ENCODE results near the gene LGR4. TPM values are rescaled to one million over a fixed set of nuclear protein-coding genes. Genes with fewer than 3 reads are reported as not detected.

The LGR4 gene
- total RNA-seq, 4 donors from 2014 or later: 9.4 to 57.9 (median 16.1) TPM

DNA sequence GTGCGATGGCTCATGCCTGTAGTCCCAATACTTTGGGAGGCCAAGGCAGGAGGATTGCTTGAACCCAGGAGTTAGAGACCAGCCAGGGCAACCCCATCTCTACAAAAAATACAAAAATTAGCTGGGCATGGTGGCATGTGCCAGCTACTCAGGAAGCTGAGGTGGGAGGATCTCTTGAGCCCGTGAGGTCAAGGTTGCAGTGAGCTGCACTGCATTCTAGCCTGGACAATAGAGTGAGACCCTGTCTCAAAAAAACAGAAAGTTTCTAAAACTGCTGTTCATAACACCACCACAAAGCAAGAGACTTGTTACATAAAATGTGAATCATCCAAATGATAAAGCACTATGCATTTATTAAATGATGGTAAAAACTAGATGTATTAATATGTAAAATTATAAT is 69.4 kb downstream of the LGR4 start:
- intact Hi-C loops (cut with DNase I; ENCODE audit: low total_unique reads): no loop called here
- Histone ChIP-seq H3K4me3 (no peak overlapping the region), H3K4me1 (no peaks in the 10 kb centered on the region), H3K27me3 (no peaks in the 10 kb centered on the region), H3K9me3 (no peaks in the 10 kb centered on the region), H3K27ac (no peak overlapping the region), H3K36me3 (no peaks in the 10 kb centered on the region)
- no peak for DNase-seq
- no peak for TF ChIP-seq POLR2A (IDR thresholded peaks at IDR 0.05)
- TF ChIP-seq, protein P1, sequence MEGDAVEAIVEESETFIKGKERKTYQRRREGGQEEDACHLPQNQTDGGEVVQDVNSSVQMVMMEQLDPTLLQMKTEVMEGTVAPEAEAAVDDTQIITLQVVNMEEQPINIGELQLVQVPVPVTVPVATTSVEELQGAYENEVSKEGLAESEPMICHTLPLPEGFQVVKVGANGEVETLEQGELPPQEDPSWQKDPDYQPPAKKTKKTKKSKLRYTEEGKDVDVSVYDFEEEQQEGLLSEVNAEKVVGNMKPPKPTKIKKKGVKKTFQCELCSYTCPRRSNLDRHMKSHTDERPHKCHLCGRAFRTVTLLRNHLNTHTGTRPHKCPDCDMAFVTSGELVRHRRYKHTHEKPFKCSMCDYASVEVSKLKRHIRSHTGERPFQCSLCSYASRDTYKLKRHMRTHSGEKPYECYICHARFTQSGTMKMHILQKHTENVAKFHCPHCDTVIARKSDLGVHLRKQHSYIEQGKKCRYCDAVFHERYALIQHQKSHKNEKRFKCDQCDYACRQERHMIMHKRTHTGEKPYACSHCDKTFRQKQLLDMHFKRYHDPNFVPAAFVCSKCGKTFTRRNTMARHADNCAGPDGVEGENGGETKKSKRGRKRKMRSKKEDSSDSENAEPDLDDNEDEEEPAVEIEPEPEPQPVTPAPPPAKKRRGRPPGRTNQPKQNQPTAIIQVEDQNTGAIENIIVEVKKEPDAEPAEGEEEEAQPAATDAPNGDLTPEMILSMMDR (IDR thresholded peaks at IDR 0.05): no peak

DNA sequence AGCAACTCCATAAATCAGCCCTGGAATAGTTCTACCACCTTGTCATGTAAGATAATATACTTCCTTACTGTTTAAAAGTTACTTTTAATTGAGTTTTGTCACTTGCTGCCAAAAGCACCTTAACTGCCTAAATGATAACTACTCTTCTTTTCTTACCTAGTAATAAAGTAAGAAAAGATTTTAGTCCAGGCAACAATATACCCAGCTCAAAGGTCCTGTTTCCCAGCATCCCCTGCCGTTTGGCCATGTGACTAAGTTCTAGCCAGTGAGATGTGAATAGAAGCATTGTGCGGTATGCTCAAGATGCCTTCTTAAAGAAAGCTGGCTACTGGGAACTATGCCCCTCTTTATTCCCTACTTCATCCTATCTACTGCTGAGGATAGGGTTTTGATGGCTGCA is 70.1 kb downstream of the LGR4 start:
- intact Hi-C loops (cut with DNase I; ENCODE audit: low total_unique reads): no loop called here
- H3K27ac ChIP-seq: no peak overlapping the region

DNA sequence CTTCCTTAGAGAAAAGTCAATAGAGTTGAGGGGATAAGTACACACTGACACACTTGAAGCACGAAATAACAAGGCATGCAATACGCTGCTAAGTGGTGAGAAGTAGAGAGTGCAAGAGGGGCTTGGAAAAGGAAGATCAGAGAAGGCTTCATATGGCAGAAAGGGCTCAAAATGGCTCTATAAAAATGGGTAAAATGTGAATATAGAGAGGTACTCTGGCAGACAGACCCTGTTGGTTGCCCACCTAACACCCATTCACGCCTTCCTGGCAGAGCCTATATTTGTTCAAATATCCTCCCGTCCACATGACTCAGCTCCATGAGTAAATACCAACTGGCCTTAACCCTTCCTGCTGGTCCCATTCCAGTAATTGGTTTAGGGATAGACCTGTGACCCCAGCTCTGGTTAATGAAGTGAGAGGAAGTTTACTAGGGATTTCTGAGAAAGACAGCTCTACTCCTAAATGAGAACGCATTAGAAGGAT is 70.7 kb downstream of the LGR4 start:
- Histone ChIP-seq H3K27ac (no peak overlapping the region), H3K9me3 (no peaks in the 10 kb centered on the region), H3K27me3 (no peaks in the 10 kb centered on the region), H3K4me1 (no peaks in the 10 kb centered on the region), H3K36me3 (no peaks in the 10 kb centered on the region), H3K4me3 (no peak overlapping the region)
- intact Hi-C loops (cut with DNase I; ENCODE audit: low total_unique reads): no loop called here
- no peak for DNase-seq
- TF ChIP-seq POLR2A (IDR thresholded peaks at IDR 0.05): no peak
- TF ChIP-seq, protein P1 (IDR thresholded peaks at IDR 0.05): no peak

More for the DNA sequence above, 70.1 kb downstream of the LGR4 start:
- H3K27me3 ChIP-seq: no peaks in the 10 kb centered on the region
- no peaks in the 10 kb centered on the region for H3K9me3 ChIP-seq
- no peak overlapping the region for H3K4me3 ChIP-seq
- TF ChIP-seq POLR2A (IDR thresholded peaks at IDR 0.05): no peak
- TF ChIP-seq, protein P1 (IDR thresholded peaks at IDR 0.05): no peak
- DNase-seq: no peak
- no peaks in the 10 kb centered on the region for H3K4me1 ChIP-seq
- H3K36me3 ChIP-seq: no peaks in the 10 kb centered on the region

DNA sequence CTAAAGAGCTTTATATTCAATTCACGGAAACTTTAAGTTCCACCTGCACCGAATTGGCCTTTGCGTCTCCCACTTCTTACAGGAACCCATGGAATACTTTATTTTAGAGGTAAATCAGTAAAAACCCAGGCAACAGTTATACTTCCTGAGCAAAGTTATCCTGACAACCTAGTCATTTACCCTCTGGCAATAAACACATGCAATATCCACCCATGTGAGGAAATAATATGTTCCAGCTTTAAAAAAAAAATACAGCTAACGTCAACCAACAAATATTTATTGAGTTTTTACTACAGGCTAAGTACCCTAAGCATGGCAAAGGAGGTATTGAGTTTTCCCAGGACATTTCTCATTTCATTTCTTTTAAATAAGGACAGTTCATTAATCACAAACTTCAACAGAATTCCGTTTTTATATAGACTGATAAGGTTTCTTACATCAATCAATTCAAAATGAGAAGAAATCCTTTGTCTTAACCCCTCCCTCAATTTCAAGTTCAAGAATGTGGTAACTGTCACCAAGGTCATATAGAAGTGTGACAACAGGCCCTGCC is 71.2 kb downstream of the LGR4 start:
- no peak overlapping the region for H3K4me3 ChIP-seq
- intact Hi-C loops (cut with DNase I; ENCODE audit: low total_unique reads): no loop called here
- DNase-seq: no peak
- no peaks in the 10 kb centered on the region for H3K4me1 ChIP-seq
- no peak for TF ChIP-seq POLR2A (IDR thresholded peaks at IDR 0.05)
- TF ChIP-seq, protein P1 (IDR thresholded peaks at IDR 0.05): no peak
- H3K36me3 ChIP-seq: no peaks in the 10 kb centered on the region
- no peaks in the 10 kb centered on the region for H3K9me3 ChIP-seq
- H3K27me3 ChIP-seq: no peaks in the 10 kb centered on the region
- H3K27ac ChIP-seq: no peak overlapping the region

DNA sequence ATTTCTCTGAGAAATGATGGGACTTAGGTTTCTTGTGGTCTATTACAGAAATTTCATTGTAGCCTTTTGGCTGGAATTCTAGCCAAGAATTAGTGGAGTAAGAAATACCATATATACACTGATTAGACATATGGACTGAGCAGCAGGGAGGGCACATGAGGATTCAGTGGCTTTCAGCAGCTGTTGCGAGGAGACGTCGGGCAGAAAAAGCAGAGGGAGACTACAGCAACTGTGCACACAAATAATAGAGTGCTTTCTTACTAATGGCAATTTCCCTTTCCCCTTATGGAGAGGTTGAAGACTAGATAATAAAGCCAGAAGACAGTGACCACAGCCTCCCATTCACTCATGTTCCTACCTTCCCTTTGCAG is 74.2 kb downstream of the LGR4 start:
- no peaks in the 10 kb centered on the region for H3K9me3 ChIP-seq
- no peak for DNase-seq
- no peak overlapping the region for H3K4me3 ChIP-seq
- H3K4me1 ChIP-seq: no peaks in the 10 kb centered on the region
- H3K27me3 ChIP-seq: no peaks in the 10 kb centered on the region
- no peak for TF ChIP-seq POLR2A (IDR thresholded peaks at IDR 0.05)
- TF ChIP-seq, protein P1 (IDR thresholded peaks at IDR 0.05): no peak
- intact Hi-C loops (cut with DNase I; ENCODE audit: low total_unique reads): no loop called here
- H3K36me3 ChIP-seq: no peaks in the 10 kb centered on the region
- no peak overlapping the region for H3K27ac ChIP-seq

Measured in uterus (tissue), 4 donors.